ENCODE data around the gene TMEM88. TPM values are rescaled to one million over a fixed set of nuclear protein-coding genes. Genes with fewer than 3 reads are reported as not detected.

The TMEM88 gene
- total RNA-seq, 6 donors from 2014 or later: 1.6 to 16.1 (median 9.3) TPM; not detected in 1

DNA sequence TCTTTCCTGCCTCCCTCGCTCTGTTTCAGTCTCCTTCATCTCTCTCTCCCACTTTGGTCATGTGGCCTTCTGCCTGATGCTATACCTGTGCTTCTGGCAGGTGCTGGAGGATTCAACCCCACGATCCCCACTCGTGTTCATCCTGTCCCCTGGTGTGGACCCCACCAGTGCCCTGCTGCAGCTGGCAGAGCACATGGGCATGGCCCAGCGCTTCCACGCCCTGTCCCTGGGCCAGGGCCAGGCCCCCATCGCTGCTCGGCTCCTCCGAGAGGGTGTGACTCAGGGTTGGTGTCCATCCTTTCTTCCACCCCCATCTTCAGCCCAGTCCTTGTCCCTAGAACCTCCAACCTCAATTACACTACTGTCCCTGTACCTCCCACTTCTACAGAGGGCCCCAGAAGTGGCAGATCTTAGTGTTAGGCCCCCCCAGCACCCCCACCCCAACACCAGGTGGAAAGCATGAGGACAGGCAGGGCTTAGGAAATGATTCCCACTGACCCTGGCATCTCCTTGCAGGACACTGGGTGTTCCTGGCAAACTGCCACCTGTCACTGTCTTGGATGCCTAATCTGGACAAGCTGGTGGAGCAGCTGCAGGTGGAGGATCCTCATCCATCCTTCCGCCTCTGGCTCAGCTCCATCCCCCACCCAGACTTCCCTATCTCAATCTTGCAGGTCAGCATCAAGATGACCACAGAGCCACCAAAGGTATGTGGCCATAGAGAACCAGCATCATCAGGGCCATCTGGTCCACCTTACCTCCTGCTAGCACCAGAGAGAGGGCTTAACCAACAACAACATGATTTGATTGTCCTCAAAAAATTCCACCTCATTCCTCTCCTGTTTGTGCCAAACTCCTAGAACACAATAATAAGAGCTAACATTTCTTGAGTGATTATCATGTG is 30.6 kb upstream of the TMEM88 start:
- no peak overlapping the region for H3K27ac ChIP-seq
- no peaks in the 10 kb centered on the region for H3K27me3 ChIP-seq
- H3K4me1 ChIP-seq: no peaks in the 10 kb centered on the region
- ATAC-seq (ENCODE audit: low FRiP score in 2 of 2): no peak
- peak in 1 of 2 donors; percentile 52 for DNase-seq
- H3K4me3 ChIP-seq: no peak overlapping the region
- H3K9me3 ChIP-seq: no peaks in the 10 kb centered on the region
- no peaks in the 10 kb centered on the region for H3K36me3 ChIP-seq
- 80 to 92% methylated on average over 8 to 9 of the region's 9 CpGs for WGBS, 2 donors
- no peak for TF ChIP-seq POLR2AphosphoS5 (IDR thresholded peaks at IDR 0.05)
- TF ChIP-seq CTCF (IDR thresholded peaks at IDR 0.05): no peak
- no peak for TF ChIP-seq EP300 (IDR thresholded peaks at IDR 0.05)
- TF ChIP-seq POLR2A (IDR thresholded peaks at IDR 0.05): no peak

DNA sequence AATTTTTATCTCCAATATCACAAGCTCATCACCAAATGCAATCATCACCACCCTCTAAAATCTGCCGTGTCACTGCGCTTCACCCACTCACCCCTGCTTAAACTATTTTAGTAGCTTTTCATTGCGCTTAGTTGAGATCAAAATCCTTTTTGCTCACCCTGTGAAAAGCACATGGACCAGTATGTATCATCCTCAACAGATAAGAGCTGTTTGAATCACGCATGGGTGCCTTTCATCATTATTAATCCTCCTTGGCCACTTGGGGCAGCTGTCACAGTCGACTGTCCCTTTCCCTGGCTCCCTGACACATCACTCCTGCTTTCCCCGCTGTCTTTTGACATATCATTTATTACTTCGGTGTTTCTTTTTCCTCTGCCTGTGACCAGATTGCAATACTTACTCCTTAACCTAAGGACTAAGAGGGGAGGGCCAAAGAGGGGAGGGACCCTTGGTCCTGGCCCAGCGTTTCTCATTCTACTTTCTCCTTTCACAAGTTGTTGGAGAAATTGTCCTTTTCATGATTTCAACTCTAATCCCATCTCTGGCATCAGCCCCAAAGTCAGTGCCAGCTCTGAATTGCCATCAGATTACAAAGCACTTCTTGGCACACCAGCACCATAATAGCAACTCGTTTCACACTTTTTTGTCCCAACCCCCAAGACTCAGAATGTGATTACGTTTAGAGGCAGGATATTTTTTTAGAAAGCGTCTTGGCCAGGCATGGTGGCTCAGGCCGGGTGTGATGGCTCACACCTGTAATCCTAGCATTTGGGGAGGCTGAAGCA is 29.5 kb upstream of the TMEM88 start:
- no peaks in the 10 kb centered on the region for H3K27me3 ChIP-seq
- TF ChIP-seq CTCF (IDR thresholded peaks at IDR 0.05) (peak in 1 of 6 experiments; percentile 8), POLR2A (IDR thresholded peaks at IDR 0.05) (no peak)
- no peak overlapping the region for H3K27ac ChIP-seq
- H3K36me3 ChIP-seq: no peaks in the 10 kb centered on the region
- H3K4me3 ChIP-seq: no peak overlapping the region
- WGBS, 2 donors: 41 to 45% methylated on average over 12 of the region's 12 CpGs
- DNase-seq (no peak), ATAC-seq (ENCODE audit: low FRiP score in 2 of 2) (no peak)
- no peaks in the 10 kb centered on the region for H3K4me1 ChIP-seq
- H3K9me3 ChIP-seq: no peaks in the 10 kb centered on the region

DNA sequence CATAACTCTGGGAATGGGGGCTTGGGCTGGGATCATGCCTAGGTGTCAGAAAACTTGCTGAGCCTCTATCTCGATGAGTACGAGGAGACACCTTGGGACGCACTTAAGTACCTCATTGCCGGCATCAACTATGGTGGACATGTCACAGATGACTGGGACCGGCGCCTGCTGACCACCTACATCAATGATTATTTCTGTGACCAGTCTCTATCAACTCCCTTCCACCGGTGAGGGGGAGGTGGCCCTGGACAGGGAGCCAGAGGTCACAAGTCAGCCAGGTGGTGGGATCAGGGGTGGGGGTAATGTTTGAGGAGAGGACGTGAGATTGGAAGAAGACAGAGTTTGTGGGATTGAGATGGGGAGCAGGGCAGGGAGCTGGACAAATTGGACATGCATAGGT is 24.2 kb upstream of the TMEM88 start:
- 89 to 94% methylated on average over 8 of the region's 8 CpGs for WGBS, 2 donors
- H3K4me1 ChIP-seq: peaks cover 0 to 7% (median 6%) of the 10 kb centered on the region in 4 donors
- ATAC-seq (ENCODE audit: low FRiP score in 2 of 2) (no peak), DNase-seq (no peak)
- TF ChIP-seq POLR2AphosphoS5 (IDR thresholded peaks at IDR 0.05) (no peak), POLR2A (IDR thresholded peaks at IDR 0.05) (no peak), EP300 (IDR thresholded peaks at IDR 0.05) (no peak), CTCF (IDR thresholded peaks at IDR 0.05) (no peak)
- H3K27me3 ChIP-seq: no peaks in the 10 kb centered on the region
- no peak overlapping the region for H3K27ac ChIP-seq
- no peaks in the 10 kb centered on the region for H3K9me3 ChIP-seq
- no peak overlapping the region for H3K4me3 ChIP-seq
- no peaks in the 10 kb centered on the region for H3K36me3 ChIP-seq

DNA sequence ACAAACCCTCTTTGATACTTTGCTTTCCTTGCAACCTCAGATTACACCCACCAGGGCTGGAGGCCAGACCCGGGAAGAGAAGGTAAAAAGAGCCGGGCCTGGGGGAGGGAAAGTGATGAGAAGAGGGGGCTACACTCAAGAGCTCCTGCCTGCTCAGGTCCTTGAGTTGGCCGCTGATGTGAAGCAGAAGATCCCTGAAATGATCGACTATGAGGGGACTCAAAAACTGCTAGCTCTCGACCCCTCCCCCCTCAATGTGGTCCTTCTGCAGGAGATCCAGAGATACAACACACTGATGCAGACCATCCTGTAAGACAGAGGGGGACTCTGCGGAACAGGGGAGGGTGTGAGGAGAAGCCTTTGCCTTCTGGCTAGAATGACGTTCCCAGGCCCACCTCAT is 23.6 kb upstream of the TMEM88 start:
- peaks cover under 1 to 13% (median 9%) of the 10 kb centered on the region in 4 donors for H3K4me1 ChIP-seq
- H3K27ac ChIP-seq: no peak overlapping the region
- no peaks in the 10 kb centered on the region for H3K9me3 ChIP-seq
- H3K4me3 ChIP-seq: no peak overlapping the region
- H3K36me3 ChIP-seq: no peaks in the 10 kb centered on the region
- DNase-seq: no peak
- no peak for TF ChIP-seq POLR2A (IDR thresholded peaks at IDR 0.05)
- no peak for TF ChIP-seq CTCF (IDR thresholded peaks at IDR 0.05)
- no peak for TF ChIP-seq POLR2AphosphoS5 (IDR thresholded peaks at IDR 0.05)
- no peak for TF ChIP-seq EP300 (IDR thresholded peaks at IDR 0.05)
- no peak for ATAC-seq (ENCODE audit: low FRiP score in 2 of 2)
- 74 to 79% methylated on average over 7 of the region's 7 CpGs for WGBS, 2 donors
- no peaks in the 10 kb centered on the region for H3K27me3 ChIP-seq

All from upper lobe of left lung (tissue), 6 donors.